Thymus (tissue), 11 donors: ENCODE results near the gene CKM. TPM values are rescaled to one million over a fixed set of nuclear protein-coding genes. Genes with fewer than 3 reads are reported as not detected.

Experiments
- DNase-seq, 9 donors: peaks; one replicate each; pipeline ENCODE4 v3.0.0-alpha.2; 2013; ENCODE audit warnings: low spot score in 9 of 9, low read depth in 6 of 9, missing footprints in 1 of 9
- H3K27ac ChIP-seq, 2 donors: one replicate each; pipeline ENCODE4 v1.5.1; 2013; ENCODE audit warnings: control low read depth in 1 of 2, low read depth in 1 of 2, low read length in 1 of 2, mild to moderate bottlenecking in 1 of 2, moderate library complexity in 1 of 2
- H3K27me3 ChIP-seq, 2 donors: one replicate each; pipeline ENCODE4 v1.5.1; 2013; ENCODE audit warnings: low read length in 1 of 2; ENCODE audit not compliant: control insufficient read depth in 2 of 2, insufficient read depth in 1 of 2
- H3K36me3 ChIP-seq, 2 donors: one replicate each; pipeline ENCODE4 v1.5.1; 2013; ENCODE audit warnings: low read length in 1 of 2, mild to moderate bottlenecking in 1 of 2, moderate library complexity in 1 of 2; ENCODE audit not compliant: control insufficient read depth in 2 of 2, insufficient read depth in 2 of 2
- H3K4me1 ChIP-seq, 2 donors: one replicate each; pipeline ENCODE4 v1.5.1; 2013; ENCODE audit warnings: low read length in 2 of 2; ENCODE audit not compliant: control insufficient read depth in 2 of 2, insufficient read depth in 2 of 2
- H3K4me3 ChIP-seq, 2 donors: one replicate each; pipeline ENCODE4 v1.5.1; 2013; ENCODE audit warnings: low read length in 2 of 2, control low read depth in 1 of 2, mild to moderate bottlenecking in 1 of 2
- H3K9me3 ChIP-seq, 2 donors: one replicate each; pipeline ENCODE4 v1.5.1; 2013; ENCODE audit warnings: low read length in 1 of 2, mild to moderate bottlenecking in 1 of 2; ENCODE audit not compliant: control insufficient read depth in 2 of 2, insufficient read depth in 1 of 2
- WGBS: extraction: QIAGEN DNeasy Blood & Tissue Kit; methylation state at CpG from one replicate; pipeline ENCODE4 v1.1.7; 2013; 5-methylcytosine and 5-hydroxymethylcytosine counted together
- polyA plus RNA-seq: library from polyadenylated mRNA; stranded (reverse); fragments of 200-250 nt; gene quantifications from one replicate; pipeline ENCODE4 v1.2.3, GENCODE V29; 2013
- total RNA-seq: library from RNA; stranded (reverse); fragments of 120-200 nt; gene quantifications from one replicate; pipeline ENCODE4 v1.2.4, GENCODE V29; 2013
- donor health status: healthy.

Gene CKM
- total and polyA plus RNA-seq, 2 donors, result 2.3 to 4.5 TPM

DNA sequence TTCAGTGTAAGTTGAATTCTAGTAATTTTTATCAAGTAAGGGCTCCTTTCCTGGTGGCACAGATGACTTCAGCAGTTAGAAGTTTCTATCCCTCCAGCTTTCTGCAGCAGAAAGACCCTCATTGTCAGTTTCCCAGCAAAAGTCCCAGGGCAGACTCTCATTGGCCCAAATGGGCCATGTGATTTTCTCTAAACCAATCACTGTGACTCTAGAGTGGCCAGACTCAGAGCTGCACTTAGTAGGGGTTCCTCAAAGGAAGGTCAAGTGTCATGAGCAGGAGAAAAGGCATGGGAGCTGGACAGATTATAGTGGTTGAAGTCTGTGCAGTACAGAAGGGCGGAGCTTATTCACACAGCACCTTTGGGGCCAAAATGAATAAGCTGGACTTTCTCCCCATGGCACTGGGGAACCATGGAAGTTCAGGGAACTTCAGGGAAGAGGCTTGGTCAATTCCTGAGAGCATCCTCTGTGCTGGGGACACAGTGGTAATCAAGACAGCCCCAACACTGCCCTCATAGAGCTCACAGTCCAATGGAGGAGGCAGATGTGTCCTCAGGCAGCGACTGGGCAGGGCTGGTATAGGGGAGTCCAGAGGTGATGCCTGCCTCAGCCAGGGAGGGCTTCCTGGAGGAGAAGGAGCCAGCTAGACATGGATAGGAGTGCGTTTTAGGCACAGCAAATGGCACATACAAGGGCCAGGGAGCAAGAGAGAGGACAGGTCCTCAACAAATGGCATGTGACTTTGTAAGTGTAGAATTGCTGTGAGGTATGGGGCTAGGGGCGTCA is 18.3 kb downstream of the CKM start:
- Histone ChIP-seq H3K4me3 (no peak overlapping the region), H3K9me3 (peaks cover 0 to 4% of the 10 kb centered on the region in 2 donors), H3K27ac (no peak overlapping the region), H3K4me1 (no peaks in the 10 kb centered on the region), H3K36me3 (peaks cover 2 to 4% of the 10 kb centered on the region in 2 donors), H3K27me3 (no peaks in the 10 kb centered on the region)
- 85% methylated on average over 4 of the region's 4 CpGs for WGBS
- no peak for DNase-seq

- H3K27ac ChIP-seq, result no peak overlapping the region
- peaks cover 0 to 4% of the 10 kb centered on the region in 2 donors for H3K9me3 ChIP-seq
- peaks cover 4% of the 10 kb centered on the region in 2 donors for H3K36me3 ChIP-seq
- no peaks in the 10 kb centered on the region for H3K4me1 ChIP-seq
- H3K4me3 ChIP-seq, result no peak overlapping the region
- H3K27me3 ChIP-seq, result no peaks in the 10 kb centered on the region
- DNase-seq, result no peak
- 99% methylated on average over 12 of the region's 12 CpGs for WGBS
Observed at GRCh38 chr19:45303269-45304060, 19.2 kb downstream of the CKM start.

DNA sequence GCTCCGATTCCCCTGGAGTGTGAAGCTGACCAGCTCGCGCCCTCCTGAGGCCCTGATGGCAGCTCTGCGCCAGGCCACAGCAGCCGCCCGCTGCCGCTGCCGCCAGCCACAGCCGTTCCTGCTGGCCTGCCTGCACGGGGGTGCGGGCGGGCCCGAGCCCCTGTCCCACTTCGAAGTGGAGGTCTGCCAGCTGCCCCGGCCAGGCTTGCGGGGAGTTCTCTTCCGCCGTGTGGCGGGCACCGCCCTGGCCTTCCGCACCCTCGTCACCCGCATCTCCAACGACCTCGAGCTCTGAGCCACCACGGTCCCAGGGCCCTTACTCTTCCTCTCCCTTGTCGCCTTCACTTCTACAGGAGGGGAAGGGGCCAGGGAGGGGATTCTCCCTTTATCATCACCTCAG is 20.3 kb downstream of the CKM start:
- H3K4me1 ChIP-seq, result no peaks in the 10 kb centered on the region
- H3K9me3 ChIP-seq, result peaks cover 0 to 3% of the 10 kb centered on the region in 2 donors
- no peak overlapping the region for H3K4me3 ChIP-seq
- 96% methylated on average over 27 of the region's 27 CpGs for WGBS
- H3K27ac ChIP-seq, result no peak overlapping the region
- no peaks in the 10 kb centered on the region for H3K27me3 ChIP-seq
- peaks cover 4 to 5% of the 10 kb centered on the region in 2 donors for H3K36me3 ChIP-seq
- DNase-seq, result no peak

GRCh38 chr19:45299719-45300118 is 23.0 kb downstream of the CKM start:
- DNase-seq, result no peak
- H3K36me3 ChIP-seq, result peaks cover 14 to 17% of the 10 kb centered on the region in 2 donors
- H3K4me1 ChIP-seq, result no peaks in the 10 kb centered on the region
- 99% methylated on average over 6 of the region's 6 CpGs for WGBS
- H3K27me3 ChIP-seq, result no peaks in the 10 kb centered on the region
- H3K4me3 ChIP-seq, result no peak overlapping the region
- no peak overlapping the region for H3K27ac ChIP-seq
- H3K9me3 ChIP-seq, result no peaks in the 10 kb centered on the region

- Histone ChIP-seq H3K27ac (no peak overlapping the region), H3K4me3 (no peak overlapping the region), H3K27me3 (no peaks in the 10 kb centered on the region), H3K4me1 (no peaks in the 10 kb centered on the region), H3K9me3 (no peaks in the 10 kb centered on the region), H3K36me3 (peaks cover 20 to 24% of the 10 kb centered on the region in 2 donors)
- WGBS, result 95% methylated on average over 5 of the region's 5 CpGs
- DNase-seq, result no peak
Observed at GRCh38 chr19:45298264-45298663, 24.4 kb downstream of the CKM start.

- no peak overlapping the region for H3K4me3 ChIP-seq
- WGBS, result 98% methylated on average over 18 of the region's 18 CpGs
- no peaks in the 10 kb centered on the region for H3K9me3 ChIP-seq
- H3K4me1 ChIP-seq, result no peaks in the 10 kb centered on the region
- no peak overlapping the region for H3K27ac ChIP-seq
- H3K36me3 ChIP-seq, result peaks cover 20 to 24% of the 10 kb centered on the region in 2 donors
- H3K27me3 ChIP-seq, result no peaks in the 10 kb centered on the region
- DNase-seq, result no peak
Observed at GRCh38 chr19:45297674-45298073, 25.0 kb downstream of the CKM start.

DNA sequence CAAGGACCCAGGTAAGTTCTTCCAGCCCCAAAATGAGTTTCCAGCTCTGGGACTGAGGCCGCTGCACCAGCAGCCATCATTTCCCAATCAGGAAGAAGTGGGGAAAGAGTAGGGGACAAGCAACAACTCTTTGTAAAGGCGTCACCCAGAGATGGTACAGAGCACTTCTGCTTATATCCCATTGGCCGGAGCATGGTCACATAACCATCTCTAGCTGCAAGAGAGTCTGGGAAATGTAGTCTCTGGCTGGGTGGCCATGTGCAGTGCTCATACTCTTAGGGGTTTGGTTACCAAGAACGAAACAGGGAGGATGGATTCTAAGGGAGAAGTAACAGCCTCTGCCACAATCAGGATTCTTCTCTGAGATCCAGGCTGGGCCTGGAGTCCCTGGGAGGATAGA is 26.3 kb downstream of the CKM start:
- WGBS, result 98% methylated on average over 4 of the region's 4 CpGs

DNA sequence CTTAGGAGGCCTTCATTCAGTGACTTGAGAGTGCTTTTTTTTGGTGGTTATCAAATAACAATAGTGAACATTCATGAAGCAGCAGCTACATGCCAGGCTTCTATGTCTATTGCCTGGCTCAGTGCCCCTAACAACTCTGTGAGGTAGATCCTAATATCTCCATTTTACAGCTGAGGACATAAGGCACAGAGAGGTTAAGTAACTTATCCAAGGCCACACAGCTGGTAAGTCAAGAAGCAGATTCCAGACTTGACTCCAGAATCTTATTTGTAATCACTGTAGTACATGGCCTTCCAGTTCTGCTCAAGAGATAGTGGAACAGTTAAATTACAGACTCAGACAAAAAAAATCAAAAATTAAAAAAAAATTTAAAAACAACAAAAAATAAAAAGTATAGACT is 26.8 kb downstream of the CKM start:
- H3K4me1 ChIP-seq, result no peaks in the 10 kb centered on the region
- no peak for DNase-seq
- no peaks in the 10 kb centered on the region for H3K27me3 ChIP-seq
- no peak overlapping the region for H3K27ac ChIP-seq
- peaks cover 26 to 32% of the 10 kb centered on the region in 2 donors for H3K36me3 ChIP-seq
- H3K9me3 ChIP-seq, result peaks cover 0 to 1% of the 10 kb centered on the region in 2 donors
- H3K4me3 ChIP-seq, result no peak overlapping the region

More for the DNA sequence above, 26.3 kb downstream of the CKM start:
- Histone ChIP-seq H3K27me3 (no peaks in the 10 kb centered on the region), H3K9me3 (peaks cover 0 to 1% of the 10 kb centered on the region in 2 donors), H3K4me1 (no peaks in the 10 kb centered on the region), H3K27ac (no peak overlapping the region), H3K36me3 (peaks cover 26 to 27% of the 10 kb centered on the region in 2 donors), H3K4me3 (no peak overlapping the region)
- DNase-seq, result no peak
